Natural killer cell (primary cell): ENCODE results near the gene ARF3. TPM values are rescaled to one million over a fixed set of nuclear protein-coding genes. Genes with fewer than 3 reads are reported as not detected.

Experiments
- ATAC-seq, 3 donors: fragments of 150-1000 bp in 2 of 3; fragments of 200-7000 bp in 1 of 3; cut with Tn5 transposase; 1 replicate in 1 of 3; 2 replicates in 2 of 3; pipeline ENCODE4 v1.10.0; 2021; ENCODE audit warnings: mild to moderate bottlenecking in 2 of 3, moderate library complexity in 2 of 3
- DNase-seq, 2 donors: peaks; one replicate each; pipeline versions ENCODE4 v3.0.0 to v3.0.0-alpha.2; 2013 to 2021; ENCODE audit warnings: mixed read lengths in 1 of 2
- H3K27ac ChIP-seq: one replicate; pipeline ENCODE4 v1.5.1; 2013; ENCODE audit warnings: mild to moderate bottlenecking, low read length
- H3K27me3 ChIP-seq: one replicate; pipeline ENCODE4 v1.6.1; 2013; ENCODE audit warnings: low read length; ENCODE audit not compliant: control insufficient read depth, insufficient read depth
- H3K36me3 ChIP-seq: one replicate; pipeline ENCODE4 v1.6.1; 2013; ENCODE audit warnings: low read length; ENCODE audit not compliant: control insufficient read depth, insufficient read depth
- H3K4me1 ChIP-seq: one replicate; pipeline ENCODE4 v1.6.1; 2013; ENCODE audit warnings: low read length; ENCODE audit not compliant: control insufficient read depth, insufficient read depth
- H3K4me3 ChIP-seq: one replicate; pipeline ENCODE4 v1.5.1; 2013; ENCODE audit warnings: low read length
- H3K9me3 ChIP-seq: one replicate; pipeline ENCODE4 v1.6.1; 2013; ENCODE audit warnings: low read length; ENCODE audit not compliant: control insufficient read depth, insufficient read depth
- H3K27ac Mint-ChIP-seq, 2 donors: one replicate each; pipeline ENCODE4 v1.8.0; 2022; ENCODE audit warnings: mild to moderate bottlenecking in 2 of 2, mixed read lengths in 2 of 2, moderate library complexity in 1 of 2
- H3K27me3 Mint-ChIP-seq, 2 donors: one replicate each; pipeline ENCODE4 v1.8.0; 2022; ENCODE audit warnings: low read depth in 2 of 2, mixed read lengths in 2 of 2
- H3K36me3 Mint-ChIP-seq: one replicate; pipeline ENCODE4 v1.8.0; 2022; ENCODE audit warnings: mixed read lengths
- H3K4me1 Mint-ChIP-seq, 2 donors: one replicate each; pipeline ENCODE4 v1.8.0; 2022; ENCODE audit warnings: mixed read lengths in 2 of 2
- H3K4me3 Mint-ChIP-seq: one replicate; pipeline ENCODE4 v1.8.0; 2022; ENCODE audit warnings: mild to moderate bottlenecking, moderate library complexity, mixed read lengths
- H3K9me3 Mint-ChIP-seq, 2 donors: one replicate each; pipeline ENCODE4 v1.8.0; 2022; ENCODE audit warnings: mixed read lengths in 2 of 2
- CTCF ChIP-seq: fragments of 200-600 bp; IDR thresholded peaks from one replicate; pipeline ENCODE4 v1.8.0; 2022; ENCODE audit warnings: antibody characterized with exemption
- WGBS: methylation state at CpG from one replicate; pipeline ENCODE4 v1.1.7; 2013; ENCODE audit warnings: missing lambda C conversion rate; ENCODE audit not compliant: insufficient coverage; 5-methylcytosine and 5-hydroxymethylcytosine counted together
- intact Hi-C: fragments of 100-400 bp; cut with micrococcal nuclease; formaldehyde crosslinking; loops from one replicate; pipeline ENCODE4 v1.14.2; 2022
- total RNA-seq, 4 donors: library from RNA; stranded (reverse); fragments of 120-200 nt in 1 of 4; gene quantifications; one replicate each; pipeline versions ENCODE4 v1.2.3 to v1.2.4, GENCODE V29; 2013 to 2022

The ARF3 gene
- total RNA-seq, 3 donors from 2014 or later (not counting 1 experiment from before 2014, with no cell fraction given) = 80.7 to 114 (median 88.4) TPM

- DNase-seq (peak in 1 of 2 donors; percentile 50), ATAC-seq (peak in 2 of 3 donors; percentile 3 to 14)
- peak within 1 kb of the TSS; percentile 89 for H3K4me3 Mint-ChIP-seq
- peak; percentile 81 for TF ChIP-seq CTCF
- 1% methylated on average over 45 of the region's 45 CpGs for WGBS
- Histone ChIP-seq H3K4me1 (peaks cover 57% of the 10 kb centered on the region), H3K36me3 (no peaks in the 10 kb centered on the region), H3K4me3 (peak within 1 kb of the TSS; percentile 48), H3K9me3 (no peaks in the 10 kb centered on the region), H3K27ac (peak within 1 kb of the TSS; percentile 9), H3K27me3 (peaks cover 25% of the 10 kb centered on the region)
- intact Hi-C loops = loop anchor here (2.0 to 10.0 kb wide), 3 partner anchors 40 to 126 kb away; partner anchors contain the start of genes DDX23, FKBP11 and PRKAG1
- H3K27ac Mint-ChIP-seq = peak within 1 kb of the TSS; percentile 73 to 94
- peaks cover 21 to 36% of the 10 kb centered on the region in 2 donors for H3K27me3 Mint-ChIP-seq
- no peaks in the 10 kb centered on the region for H3K36me3 Mint-ChIP-seq
- peaks cover 53 to 57% of the 10 kb centered on the region in 2 donors for H3K4me1 Mint-ChIP-seq
- no peaks in the 10 kb centered on the region for H3K9me3 Mint-ChIP-seq
Measured at GRCh38 chr12:48978291-48978740, 21.0 kb upstream of the ARF3 start, which contains the start of gene WNT1. Gene WNT1, plus strand, starts transcription at chr12:48978322. Its CDS starts 329 bp downstream, at chr12:48978651.

- peak; percentile 59 to 75 (median 68) for ATAC-seq
- 5% methylated on average over 50 of the region's 50 CpGs for WGBS
- H3K36me3 ChIP-seq = no peaks in the 10 kb centered on the region
- peak; percentile 87 to 92 for DNase-seq
- Mint-ChIP-seq H3K4me1 (peaks cover 56 to 63% of the 10 kb centered on the region in 2 donors), H3K4me3 (peak overlapping the region; percentile 64), H3K9me3 (no peaks in the 10 kb centered on the region), H3K27ac (peak overlapping the region; percentile 49 to 94), H3K36me3 (no peaks in the 10 kb centered on the region), H3K27me3 (peaks cover 20 to 38% of the 10 kb centered on the region in 2 donors)
- peak; percentile 98 for TF ChIP-seq CTCF
- H3K9me3 ChIP-seq = no peaks in the 10 kb centered on the region
- peaks cover 33% of the 10 kb centered on the region for H3K27me3 ChIP-seq
- no peak overlapping the region for H3K27ac ChIP-seq
- no peak overlapping the region for H3K4me3 ChIP-seq
- intact Hi-C loops = loop anchor here (2.0 to 10.0 kb wide), 3 partner anchors 41 to 125 kb away; partner anchors contain the start of genes DDX23, FKBP11 and PRKAG1
- peaks cover 61% of the 10 kb centered on the region for H3K4me1 ChIP-seq
Measured at GRCh38 chr12:48977290-48978281, 20.3 kb upstream of the ARF3 start.

- no peak overlapping the region for H3K4me3 ChIP-seq
- no peaks in the 10 kb centered on the region for H3K36me3 ChIP-seq
- intact Hi-C loops = loop anchor here (1.0 to 10.0 kb wide), 2 partner anchors 14 to 49 kb away; partner anchors contain the start of gene FKBP11
- Mint-ChIP-seq H3K36me3 (no peaks in the 10 kb centered on the region), H3K4me3 (no peak overlapping the region), H3K4me1 (peaks cover 46 to 59% of the 10 kb centered on the region in 2 donors), H3K9me3 (no peaks in the 10 kb centered on the region), H3K27me3 (peaks cover 27 to 42% of the 10 kb centered on the region in 2 donors), H3K27ac (no peak overlapping the region)
- no peaks in the 10 kb centered on the region for H3K9me3 ChIP-seq
- 24% methylated on average over 18 of the region's 19 CpGs for WGBS
- ATAC-seq (peak in 2 of 3 donors; percentile 19 to 30), DNase-seq (peak; percentile 53 to 65)
- peaks cover 66% of the 10 kb centered on the region for H3K4me1 ChIP-seq
- TF ChIP-seq CTCF = peak; percentile 71
- no peak overlapping the region for H3K27ac ChIP-seq
- H3K27me3 ChIP-seq = peaks cover 57% of the 10 kb centered on the region
Measured at GRCh38 chr12:48973941-48974673, 16.8 kb upstream of the ARF3 start.
